Stimulated activated CD8-positive, alpha-beta memory T cell treated with anti-CD3 and anti-CD28 coated beads, Interleukin-4, amount 100 ng/mL, for 4 hours (primary cell): ENCODE results near the gene SPINT2.

Source experiments
- DNase-seq, 2 donors: peaks; one replicate each; pipeline ENCODE4 v3.0.0-alpha.2; 2020; ENCODE audit warnings: low read depth in 2 of 2, low spot score in 1 of 2

SPINT2 gene

DNA sequence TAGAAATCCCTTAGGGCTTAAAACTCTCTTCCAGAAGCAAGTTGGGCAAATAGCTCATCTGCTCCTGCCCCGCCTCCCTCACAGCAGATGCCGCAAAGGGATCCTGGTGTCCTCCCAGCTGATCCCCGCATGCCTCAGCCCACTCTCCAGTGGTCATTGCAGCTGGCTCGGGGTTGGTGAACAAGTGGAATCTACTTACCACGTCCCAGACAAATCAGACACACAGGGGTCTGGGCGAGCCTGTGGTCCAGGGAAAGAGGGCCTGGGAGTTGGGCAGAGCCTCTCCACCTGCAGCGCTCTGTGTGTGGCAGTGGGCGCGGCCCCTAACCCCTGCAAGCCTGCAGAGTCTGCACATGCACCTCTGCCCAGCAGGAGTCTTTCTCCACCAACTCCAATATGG, 28.9 kb downstream of the SPINT2 start:
- DNase-seq = no peak

DNA sequence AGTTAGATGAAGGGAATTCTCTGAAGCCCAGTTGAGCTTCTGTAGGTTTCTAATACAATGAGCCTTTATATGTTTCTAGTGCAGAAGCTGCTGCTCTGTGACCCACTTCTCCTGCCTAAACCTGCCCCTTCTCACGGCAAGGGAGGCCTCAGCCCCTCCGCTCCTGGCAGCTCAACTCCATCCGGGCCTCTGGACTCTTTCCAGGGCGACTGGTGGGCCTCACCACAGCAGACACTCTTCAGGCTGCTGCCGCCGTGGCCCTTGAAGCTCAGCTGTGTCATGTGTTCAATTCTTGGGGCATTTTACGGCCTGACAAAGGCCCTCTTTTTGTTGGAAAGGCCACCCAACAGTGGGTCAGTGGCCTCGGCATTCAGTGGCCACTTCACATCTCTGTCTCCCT, 29.7 kb downstream of the SPINT2 start:
- DNase-seq = no peak

DNA sequence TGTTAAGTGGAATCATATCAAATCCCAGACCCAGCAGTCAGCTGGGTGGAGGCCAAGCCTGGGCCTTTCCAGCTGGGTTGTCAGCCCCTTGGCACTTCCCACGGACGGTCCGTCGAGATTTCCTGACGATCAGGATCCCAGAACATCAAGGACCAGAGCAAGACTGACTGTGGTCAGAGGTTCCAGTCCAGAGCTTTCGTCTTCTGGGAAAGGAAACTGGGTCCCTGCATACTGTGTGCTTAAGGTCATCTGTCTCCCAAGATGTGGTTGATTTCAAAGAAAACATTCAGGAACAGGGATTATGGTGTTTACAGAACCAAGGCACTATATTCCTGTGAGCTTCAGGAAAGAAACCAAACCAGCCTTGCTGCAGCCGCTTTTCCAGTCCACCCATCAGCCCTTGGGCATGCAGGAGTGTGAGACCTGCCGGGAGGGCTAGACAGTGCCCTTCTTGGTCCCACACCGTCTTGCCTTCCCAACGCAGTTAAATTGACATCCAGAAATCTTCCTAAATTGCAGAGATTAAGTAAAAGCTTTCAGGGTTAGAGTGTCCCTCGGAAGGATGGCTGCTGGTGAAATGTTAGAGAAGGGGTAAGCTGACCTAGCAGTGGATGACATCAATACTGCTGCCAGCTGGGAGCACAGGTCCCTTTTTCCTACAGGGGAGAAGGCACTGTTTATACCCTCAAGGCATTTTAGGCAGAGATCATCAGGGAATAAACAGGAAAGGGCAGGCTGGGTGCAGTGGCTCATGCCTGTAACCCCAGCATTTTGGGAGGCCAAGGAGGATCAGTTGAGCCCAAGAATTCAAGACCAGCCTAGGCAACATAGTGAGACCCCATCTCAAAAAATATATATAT, 34.7 kb downstream of the SPINT2 start:
- no peak for DNase-seq

DNA sequence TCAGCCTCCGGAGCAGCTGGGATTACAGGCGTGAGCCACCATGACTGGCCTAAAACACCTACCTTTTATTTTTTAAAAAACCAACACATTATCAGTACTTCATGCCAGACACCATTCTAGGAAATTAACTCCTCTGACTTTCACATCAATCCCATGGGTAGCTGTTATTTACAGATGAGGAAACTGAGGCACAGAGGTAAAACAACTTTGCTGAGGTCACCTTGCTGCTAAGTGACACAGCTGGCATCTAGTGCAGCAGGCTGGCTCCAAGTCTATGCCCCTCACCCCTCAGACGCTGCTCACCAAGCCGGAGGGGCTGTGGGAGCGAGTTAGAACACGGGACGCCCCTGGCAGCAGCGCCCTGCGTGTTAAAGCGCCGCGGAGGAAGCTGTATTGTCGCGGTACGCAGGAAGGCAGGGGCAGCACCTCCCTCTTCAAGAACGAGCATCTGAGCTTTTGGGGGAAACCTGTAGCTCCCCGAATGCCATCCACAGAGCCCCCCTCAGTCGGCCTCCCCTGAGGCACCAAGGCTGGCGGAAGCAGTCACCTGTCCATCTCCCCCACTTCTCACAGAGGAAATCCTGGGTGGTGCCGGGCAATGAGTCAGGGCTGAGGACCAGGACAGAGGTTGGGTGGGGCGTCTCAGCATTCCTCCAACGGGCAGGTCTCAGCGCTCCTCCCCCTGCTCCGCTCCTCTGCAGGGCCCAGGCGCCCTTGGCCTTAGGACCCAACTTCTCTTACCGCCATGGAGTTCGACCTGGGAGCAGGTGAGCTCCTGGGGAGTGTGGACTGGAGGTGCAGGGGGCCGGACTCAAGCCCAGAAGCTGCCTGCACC, 39.4 kb downstream of the SPINT2 start, which contains the start of gene C19orf33:
Gene C19orf33 (plus strand): TSS at position 735 of the 835 bp plus-strand sequence. CDS start 11 bp downstream, at position 746.
- DNase-seq = no peak

DNA sequence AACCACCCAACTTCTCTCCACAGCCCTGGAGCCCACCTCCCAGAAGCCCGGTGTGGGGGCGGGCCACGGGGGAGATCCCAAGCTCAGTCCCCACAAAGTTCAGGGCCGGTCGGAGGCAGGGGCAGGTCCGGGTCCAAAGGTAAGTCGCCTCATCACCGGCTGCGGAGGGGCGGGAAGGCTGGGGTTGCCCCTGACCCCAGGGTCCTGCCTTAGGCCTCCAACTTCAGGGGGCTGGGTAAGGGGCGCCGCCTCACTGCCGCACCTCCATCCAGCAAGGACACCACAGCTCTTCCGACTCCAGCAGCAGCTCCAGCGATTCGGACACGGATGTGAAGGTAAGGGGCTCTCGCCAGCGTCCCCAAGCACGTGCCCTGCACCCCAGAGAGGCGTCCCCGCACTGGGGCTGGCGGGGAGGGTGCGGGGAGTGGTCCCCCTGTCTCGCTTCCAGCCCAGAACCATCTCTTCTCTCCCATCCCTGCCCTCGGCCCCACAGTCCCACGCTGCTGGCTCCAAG, 40.0 kb downstream of the SPINT2 start:
- DNase-seq = no peak

DNA sequence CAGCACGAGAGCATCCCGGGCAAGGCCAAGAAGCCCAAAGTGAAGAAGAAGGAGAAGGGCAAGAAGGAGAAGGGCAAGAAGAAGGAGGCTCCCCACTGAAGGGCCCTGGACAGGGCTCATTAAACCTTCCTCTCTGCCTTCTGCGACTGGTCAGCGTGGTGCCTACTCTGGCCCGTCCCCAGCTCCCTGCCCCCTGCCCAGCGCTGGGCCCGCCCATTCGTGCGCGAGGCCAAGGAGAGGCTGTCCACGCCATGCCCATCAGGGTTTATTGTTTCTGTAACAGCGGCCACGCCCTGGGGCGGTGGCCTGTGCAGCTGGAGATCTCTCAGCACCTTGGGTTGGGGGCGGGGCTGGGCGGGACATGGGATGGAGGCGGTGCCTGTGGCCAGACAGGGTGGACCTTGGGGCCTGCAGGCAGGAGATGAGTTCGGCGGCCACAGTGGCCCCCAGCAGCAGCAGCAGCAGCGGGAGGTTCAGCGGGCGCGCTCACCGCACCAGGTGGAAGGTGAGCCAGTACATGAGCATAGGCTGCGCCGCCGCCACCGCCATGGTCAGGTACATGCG, 40.6 kb downstream of the SPINT2 start:
- no peak for DNase-seq

DNA sequence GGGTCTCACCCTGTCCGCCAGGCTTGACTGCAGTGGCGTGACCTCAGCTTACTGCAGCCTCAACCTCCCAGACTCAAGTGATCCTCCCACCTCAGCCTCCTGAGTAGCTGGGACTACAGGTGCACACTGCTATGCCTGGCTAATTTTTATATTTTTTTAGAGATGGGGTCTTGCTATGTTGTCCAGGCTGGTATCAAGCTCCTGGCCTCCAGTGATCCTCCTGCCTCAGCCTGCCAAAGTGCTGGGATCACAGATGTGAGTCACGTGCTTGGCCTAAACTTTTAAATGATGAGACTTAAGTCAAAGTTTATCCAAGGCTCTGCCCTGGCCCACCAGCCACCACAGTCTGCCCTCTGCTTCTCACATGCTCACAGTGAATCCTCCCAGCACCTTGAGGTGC, 41.9 kb downstream of the SPINT2 start:
- DNase-seq = no peak

DNA sequence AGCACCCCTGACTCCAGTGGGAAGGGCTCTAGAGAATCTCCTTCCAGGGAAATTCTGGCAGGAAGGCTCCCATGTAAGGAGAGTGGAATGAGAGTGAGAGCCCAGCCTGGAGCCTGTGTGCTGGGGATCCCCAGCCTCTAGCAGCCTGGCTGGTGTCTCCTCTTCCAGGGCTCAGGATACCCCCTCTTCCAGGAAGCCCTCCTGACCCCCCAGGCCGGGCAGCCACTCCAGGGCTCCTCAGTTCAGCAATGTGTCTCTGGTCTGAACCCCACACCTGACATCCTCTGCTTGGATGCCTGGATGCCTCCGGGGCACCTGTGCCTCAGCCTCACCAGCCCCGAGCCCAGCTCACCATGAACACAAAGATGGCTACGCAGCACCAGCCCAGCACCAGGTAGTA, 42.7 kb downstream of the SPINT2 start:
- no peak for DNase-seq

DNA sequence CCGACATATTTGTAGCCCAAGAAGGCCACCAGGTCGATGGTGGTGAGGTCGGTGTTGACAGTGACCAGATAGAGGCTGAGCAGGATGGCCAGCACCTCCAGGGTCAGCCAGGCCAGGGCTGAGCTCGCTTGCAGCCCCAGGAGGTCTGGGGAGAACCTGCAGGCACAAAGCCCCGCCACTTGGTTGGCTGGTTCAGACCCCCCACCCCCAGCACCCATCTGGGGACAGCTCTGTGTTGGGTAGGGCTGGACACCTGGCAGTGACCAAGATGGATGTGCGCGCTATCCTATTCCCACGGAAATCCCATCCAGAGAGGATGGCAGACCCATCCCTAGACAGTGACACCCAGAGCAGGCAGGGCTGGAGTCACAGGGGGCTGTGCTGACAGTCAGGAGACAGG, 43.2 kb downstream of the SPINT2 start:
- no peak for DNase-seq

DNA sequence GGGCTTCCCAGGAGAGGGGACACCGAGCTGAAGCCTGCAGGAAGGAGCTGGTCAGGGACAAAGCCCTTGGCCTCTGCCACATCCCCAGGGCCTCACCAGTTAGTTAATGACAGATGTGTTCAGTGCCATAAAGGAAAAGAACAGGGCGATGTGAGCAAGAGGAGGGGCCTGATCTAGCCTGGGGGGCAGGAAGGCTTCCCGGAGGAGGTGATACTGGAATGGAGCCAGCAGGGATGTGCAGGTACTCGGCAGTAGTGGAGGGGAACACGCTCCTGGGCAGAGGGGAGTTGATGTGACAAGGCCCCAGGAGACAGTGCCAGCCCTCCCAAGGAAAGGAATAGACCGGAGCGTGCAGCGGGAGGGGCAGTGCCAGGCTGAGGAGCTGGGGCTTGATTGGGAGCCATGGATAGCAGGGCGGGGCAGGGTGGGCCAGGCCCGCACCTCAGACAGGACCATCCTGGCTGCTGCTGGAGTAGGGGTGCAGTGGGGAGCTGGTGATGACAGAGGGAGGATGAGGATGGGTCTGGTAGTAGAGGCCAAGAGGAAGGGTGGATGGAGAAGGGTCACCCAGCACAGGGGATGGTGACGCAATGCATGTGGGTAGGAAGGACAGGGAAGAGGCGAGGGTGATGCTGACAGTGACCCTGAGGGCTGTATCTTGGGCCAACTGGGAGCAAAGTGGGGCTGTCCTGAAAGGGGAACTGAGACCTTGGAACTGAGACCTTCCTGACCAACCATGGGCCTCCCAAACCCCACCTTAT, 43.8 kb downstream of the SPINT2 start:
- DNase-seq = no peak

DNA sequence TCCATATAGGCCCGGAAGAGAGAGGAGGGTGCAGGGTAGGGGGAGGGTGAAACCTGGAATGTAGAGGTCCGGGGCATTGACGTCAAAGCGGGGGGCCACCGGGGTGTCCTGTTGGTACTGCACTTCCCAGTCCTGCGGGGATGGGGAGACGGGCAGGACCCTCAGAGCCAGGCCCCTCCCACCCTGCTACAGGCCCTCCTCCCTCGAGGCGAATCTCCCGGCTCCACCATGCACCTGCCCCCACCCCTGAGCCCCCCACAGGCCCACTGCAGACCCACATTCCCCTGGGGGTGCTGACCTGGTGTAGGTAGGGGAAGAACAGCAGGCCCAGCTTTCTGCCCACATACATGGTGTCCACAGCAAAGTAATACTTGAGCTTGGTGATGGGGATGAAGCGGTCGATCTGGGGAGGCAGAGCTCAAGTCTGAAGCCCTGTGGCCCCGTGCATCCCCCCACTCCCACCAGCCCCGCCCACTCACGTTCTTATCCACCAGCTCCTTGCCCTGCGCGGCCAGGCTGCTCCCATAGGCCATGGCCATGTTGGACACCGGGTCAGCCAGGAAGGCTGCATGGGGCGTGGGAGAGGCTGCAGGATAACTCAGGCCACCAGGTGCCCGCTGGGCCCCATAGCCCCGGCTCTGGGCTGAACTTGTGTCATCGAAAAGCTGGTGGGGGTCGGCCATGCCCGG, 44.7 kb downstream of the SPINT2 start:
- no peak for DNase-seq

DNA sequence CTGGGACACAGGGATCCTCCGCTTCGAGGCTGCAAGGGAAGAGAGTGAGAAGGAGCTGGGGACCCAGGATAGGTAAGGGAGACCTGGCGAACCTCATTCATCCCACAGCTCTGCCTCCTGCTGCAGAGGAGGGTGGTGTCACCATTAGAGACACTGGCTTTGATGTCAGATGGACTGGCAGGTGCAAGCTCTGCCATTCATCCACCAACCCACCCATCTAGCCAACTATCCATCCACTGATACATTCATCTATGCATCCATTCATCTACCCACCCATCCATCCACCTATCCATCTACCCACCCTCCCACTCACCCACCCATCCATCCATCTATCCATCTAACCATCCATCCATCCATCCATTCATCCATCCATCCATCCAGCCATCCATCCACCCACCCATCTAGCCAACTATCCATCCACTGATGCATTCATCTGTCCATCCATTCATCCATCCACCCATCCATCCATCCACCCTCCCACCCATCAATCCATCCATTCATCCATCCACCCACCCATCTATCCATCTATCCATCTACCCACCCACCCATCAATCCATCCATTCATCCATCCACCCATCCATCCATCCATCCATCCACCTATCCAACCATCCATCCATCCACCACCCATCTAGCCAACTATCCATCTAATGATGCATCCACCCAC, 45.4 kb downstream of the SPINT2 start:
- DNase-seq = no peak

DNA sequence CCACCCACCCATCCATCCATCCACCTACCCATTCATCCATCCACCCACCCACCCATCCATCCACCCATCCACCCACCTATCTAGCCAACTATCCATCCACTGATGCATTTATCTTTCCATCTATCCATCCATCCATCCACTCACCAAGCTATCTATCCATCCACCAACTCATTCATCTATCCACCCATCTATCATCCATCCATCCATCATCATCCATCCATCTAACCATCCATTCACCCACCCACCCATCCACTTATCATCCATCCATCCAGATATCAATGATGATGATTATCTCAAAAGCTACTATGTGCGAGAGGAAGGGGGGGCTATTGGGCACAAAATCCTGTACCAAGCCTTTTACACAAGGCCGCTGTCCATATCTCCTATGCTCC, 45.9 kb downstream of the SPINT2 start:
- DNase-seq = no peak

DNA sequence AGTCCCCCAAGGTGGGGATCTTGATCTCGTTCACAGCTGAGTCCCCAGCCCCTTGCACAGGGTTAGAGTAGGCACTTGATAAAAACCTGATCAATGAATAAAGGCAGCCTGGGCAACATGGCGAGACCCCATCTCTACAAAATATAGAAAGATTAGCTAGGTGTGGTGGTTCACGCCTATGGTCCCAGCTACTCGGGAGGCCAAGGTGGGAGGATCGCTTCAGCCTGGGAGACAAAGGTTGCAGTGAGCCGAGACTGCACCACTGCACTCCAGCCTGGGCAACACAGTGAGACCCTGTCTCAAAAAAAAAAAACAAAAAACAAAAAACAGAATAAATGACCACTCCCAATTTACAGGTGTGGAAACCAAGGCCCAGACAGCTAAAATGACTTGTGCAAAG, 46.6 kb downstream of the SPINT2 start:
- no peak for DNase-seq

DNA sequence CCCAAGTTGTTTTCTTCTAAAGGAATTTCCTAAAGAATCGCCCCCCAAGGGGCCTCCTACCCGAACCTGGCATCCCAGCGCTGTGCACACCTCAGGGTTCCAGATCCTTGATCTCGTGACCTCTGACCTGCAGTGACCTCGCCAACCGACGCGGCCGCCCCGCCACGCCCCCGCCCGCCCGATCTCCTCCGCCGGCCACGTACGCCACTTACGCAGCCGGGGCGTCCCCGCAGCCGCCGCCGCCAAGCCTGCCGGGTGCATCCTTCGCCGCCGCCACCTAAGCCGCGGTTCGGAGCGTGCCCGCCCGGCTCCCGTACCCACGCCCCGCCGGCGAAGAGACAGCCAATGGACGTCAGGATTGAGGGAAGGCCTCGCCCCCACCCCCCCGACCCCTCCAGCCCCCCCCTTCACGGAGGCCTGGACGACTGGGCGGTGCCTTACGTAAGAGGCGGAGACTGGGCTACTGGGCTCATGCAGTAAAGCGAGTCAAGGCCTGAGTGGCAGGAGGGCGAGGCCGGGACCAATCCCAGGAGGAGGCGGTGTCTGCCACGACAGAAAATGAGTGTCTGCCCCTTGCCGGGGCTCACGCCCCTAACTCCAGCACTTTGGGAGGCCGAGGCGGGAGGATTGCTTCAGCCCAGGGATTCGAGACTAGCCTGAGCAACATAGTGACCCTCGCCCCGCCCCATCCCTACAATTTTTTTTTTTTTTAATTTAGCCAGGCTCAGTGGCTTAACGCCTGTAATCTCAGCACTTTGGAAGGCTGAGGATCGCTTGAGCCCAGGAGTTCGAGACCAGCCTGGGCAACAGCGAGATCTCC, 51.5 kb downstream of the SPINT2 start, which contains the start of gene YIF1B:
Gene YIF1B (minus strand): TSS at position 291 of the 820 bp plus-strand sequence. CDS start 30 bp downstream, at position 261.
- peak; percentile 84 to 90 for DNase-seq

DNA sequence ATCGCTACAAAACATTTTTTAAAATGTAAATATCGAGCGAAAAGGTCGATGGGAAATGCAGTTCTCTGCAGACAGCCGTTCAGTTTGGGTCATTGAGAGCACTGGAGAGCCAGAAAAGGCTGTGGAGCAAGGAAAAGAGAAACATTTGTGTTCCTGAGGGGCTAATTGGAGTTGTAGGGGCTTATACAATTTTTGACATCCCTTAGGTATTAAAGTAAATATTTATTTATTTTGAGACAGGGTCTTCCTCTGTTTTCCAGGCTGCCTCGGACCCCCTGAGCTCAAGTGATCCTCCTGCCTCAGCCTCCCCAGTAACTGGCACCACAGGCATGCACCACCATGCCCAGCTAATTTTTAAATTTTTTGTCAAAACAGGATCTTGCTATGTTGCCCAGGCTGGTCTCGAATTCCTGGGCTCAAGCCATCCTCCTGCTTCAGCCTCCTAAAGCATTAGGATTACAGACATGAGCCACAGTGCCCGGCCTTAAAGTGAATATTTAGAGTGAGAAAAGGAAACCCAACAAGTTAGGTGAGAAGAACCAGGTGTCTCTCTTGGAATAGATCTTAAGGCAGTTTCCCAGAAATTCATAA, 52.2 kb downstream of the SPINT2 start:
- DNase-seq = no peak

DNA sequence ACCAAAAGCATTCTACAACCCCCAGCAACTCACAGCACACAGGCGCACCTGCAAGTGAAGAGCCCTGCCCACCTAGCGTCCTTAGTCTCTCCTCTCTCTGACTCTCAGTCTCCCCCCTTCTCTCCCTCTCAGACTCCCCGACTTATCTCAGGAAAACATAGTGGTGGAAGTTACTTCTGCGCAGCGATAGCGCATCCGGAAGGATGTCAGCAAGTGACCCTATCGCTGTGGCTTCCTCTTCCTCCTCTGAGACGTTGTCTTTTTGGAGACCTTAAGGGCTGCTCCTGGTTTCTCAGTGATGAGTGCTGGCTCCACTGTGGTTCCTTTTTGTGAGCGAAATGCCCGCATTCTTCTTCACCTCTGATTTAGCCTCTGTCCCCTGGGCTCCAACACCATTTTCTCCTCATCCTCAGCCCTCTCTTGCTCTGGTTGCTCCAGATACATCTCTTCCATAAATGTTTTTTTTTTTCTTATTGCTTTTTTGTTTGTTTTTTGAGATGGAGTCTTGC, 52.8 kb downstream of the SPINT2 start:
- no peak for DNase-seq

DNA sequence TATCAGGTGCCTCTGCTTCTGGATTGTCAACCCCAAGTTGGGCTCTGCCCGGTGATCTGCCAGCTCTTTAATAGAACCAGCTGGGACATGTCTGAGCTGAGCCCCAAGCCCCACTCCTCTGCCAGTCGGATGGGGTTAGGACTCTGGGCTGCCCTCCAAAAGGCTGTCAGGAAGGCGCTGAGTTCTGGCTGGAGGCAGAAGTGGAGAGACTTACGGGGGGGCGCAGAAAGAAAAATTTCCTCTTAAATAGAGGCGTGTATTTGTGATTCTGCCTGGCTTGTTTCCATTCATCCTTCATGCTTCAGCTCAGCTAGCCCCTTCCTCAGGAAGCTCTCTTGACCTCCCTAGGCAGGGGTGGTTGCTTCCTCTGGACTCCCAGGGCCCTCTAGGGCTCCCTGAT, 54.3 kb downstream of the SPINT2 start:
- no peak for DNase-seq
